ENCODE measurements around the gene PLEKHA7. TPM values are rescaled to one million over a fixed set of nuclear protein-coding genes. Genes with fewer than 3 reads are reported as not detected.

Gene PLEKHA7
- total and polyA plus RNA-seq, 2 of the 4 experiments (the other 2 are of a cell fraction) = 0.12 TPM; not detected in 1

- POLR2A ChIA-PET (ENCODE audit: unreplicated experiment) = no interaction called here
Measured at GRCh38 chr11:16815047-16815767, 199.0 kb downstream of the PLEKHA7 start.

More at GRCh38 chr11:16815047-16815767, 199.0 kb downstream of the PLEKHA7 start:
- Histone ChIP-seq H2AFZ (replicated peaks; ENCODE audit: low read length, poor library complexity) (peak overlapping the region; percentile 54), H3K9me1 (ENCODE audit: insufficient read depth, low read length) (no peaks in the 10 kb centered on the region), H4K5ac (ENCODE audit: low read depth, low read length) (no peak overlapping the region), H3K4me2 (ENCODE audit: low read depth, low read length) (peak overlapping the region; percentile 48; the same call in 1 of the 2 replicates), H3K14ac (replicated peaks; ENCODE audit: low read depth, low read length) (no peak overlapping the region), H4K91ac (ENCODE audit: insufficient read depth, low read depth, low read length) (no peak overlapping the region), H3K4me1 (ENCODE audit: control insufficient read depth, insufficient read depth, low read length) (no peaks in the 10 kb centered on the region), H3K18ac (ENCODE audit: low read depth, low read length) (no peak overlapping the region), H3K9ac (ENCODE audit: low read depth, low read length) (no peak overlapping the region), H2BK5ac (ENCODE audit: low read depth, low read length, poor library complexity, severe bottlenecking) (no peak overlapping the region), H2BK15ac (ENCODE audit: low read depth, low read length) (no peak overlapping the region), H3K27ac (ENCODE audit: insufficient read depth, low read length) (no peak overlapping the region), H2AK9ac (replicated peaks; ENCODE audit: low read depth, low read length, poor library complexity) (no peak overlapping the region), H3K36me3 (ENCODE audit: control insufficient read depth, insufficient read depth, low read length) (no peaks in the 10 kb centered on the region), H2AK5ac (ENCODE audit: low read depth, low read length) (no peak overlapping the region), H3K4ac (ENCODE audit: low read depth, low read length) (no peak overlapping the region), H3K27me3 (ENCODE audit: control insufficient read depth, insufficient read depth, low read length) (peaks cover 43% of the 10 kb centered on the region), H3K9me3 (ENCODE audit: control insufficient read depth, insufficient read depth, low read length) (no peaks in the 10 kb centered on the region), H3K56ac (ENCODE audit: extremely low read depth, insufficient read depth, low read length) (no peak overlapping the region), H4K8ac (ENCODE audit: low read depth in 2 of 2, low read length in 2 of 2) (no peak overlapping the region), H3K79me1 (ENCODE audit: low read depth in 1 of 2, low read length in 2 of 2) (no peaks in the 10 kb centered on the region), H3K4me3 (ENCODE audit: insufficient read depth, low read depth, low read length) (no peak overlapping the region), H2BK120ac (ENCODE audit: low read depth, low read length) (no peak overlapping the region), H4K20me1 (ENCODE audit: insufficient read depth, low read length) (no peaks in the 10 kb centered on the region), H3K23ac (ENCODE audit: low read depth, low read length) (no peak overlapping the region), H2BK20ac (ENCODE audit: low read depth, low read length) (no peak overlapping the region)
- dilution Hi-C loops (cut with HindIII; ENCODE audit: low sequenced_read_pairs, unreplicated experiment) (no loop called here), intact Hi-C loops (cut with micrococcal nuclease) (no loop called here), in situ Hi-C loops (cut with MboI; ENCODE audit: low sequenced_read_pairs) (no loop called here)
- CTCF ChIA-PET = interaction anchor here (1.6 kb wide), 1 partner anchor 27 kb away, joined by 5 read pairs; no protein-coding TSS in a partner anchor
- BruUV-seq (replicated peaks) = no TSS peak
- ATAC-seq (ENCODE audit: low read depth) (peak; percentile 78), DNase-seq (peak; percentile 27)
- TF ChIP-seq RAD21 (IDR thresholded peaks at IDR 0.05; ENCODE audit: low read length) = no peak
- WGBS, 2 experiments (ENCODE audit: extremely low coverage in 2 of 2, insufficient read length in 1 of 2) = 11% methylated on average over 14 of the region's 23 CpGs; no CpG with 5 or more reads in 1 of the 2 experiments
